GM21723 (cell line): Measurements from ENCODE around the gene DIDO1.
"Not testable (repeated sequence)": the region's sequence is repeated elsewhere in the genome, so short reads cannot be mapped to it uniquely, and the experiment has no call there.

Experiments
- ATAC-seq: cut with Tn5 transposase; IDR thresholded peaks from one replicate; pipeline ENCODE4 v1.9.1; 2021; ENCODE audit warnings: mild to moderate bottlenecking, moderate library complexity; ENCODE audit not compliant: unreplicated experiment

DIDO1 gene

GRCh38 chr20:62858058-62858830 is 68.1 kb downstream of the DIDO1 start:
- ATAC-seq = no peak

GRCh38 chr20:62856931-62857619 is 69.2 kb downstream of the DIDO1 start:
- ATAC-seq = no peak

- no peak for ATAC-seq
Measured at GRCh38 chr20:62855120-62855519, 71.2 kb downstream of the DIDO1 start.

DNA sequence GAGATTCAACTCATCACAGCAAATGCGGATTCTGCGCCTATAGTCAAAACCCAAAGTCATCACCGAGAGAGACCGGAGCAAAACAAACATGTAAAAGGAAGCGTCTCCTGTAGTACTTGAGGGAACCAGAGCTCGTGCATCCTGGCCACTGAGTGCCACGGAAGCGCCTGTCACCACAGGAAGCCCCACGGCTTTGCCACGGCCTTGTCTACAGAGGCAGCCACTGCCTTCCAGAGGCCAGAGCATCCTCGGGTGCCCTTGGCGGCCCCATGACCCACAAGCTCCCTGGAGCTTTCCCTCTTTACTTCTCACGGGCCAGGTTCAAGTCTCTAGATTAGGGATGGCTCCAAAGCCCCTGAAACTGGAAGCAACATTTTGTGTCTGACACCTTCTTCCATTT is 72.2 kb downstream of the DIDO1 start:
- ATAC-seq = no peak

DNA sequence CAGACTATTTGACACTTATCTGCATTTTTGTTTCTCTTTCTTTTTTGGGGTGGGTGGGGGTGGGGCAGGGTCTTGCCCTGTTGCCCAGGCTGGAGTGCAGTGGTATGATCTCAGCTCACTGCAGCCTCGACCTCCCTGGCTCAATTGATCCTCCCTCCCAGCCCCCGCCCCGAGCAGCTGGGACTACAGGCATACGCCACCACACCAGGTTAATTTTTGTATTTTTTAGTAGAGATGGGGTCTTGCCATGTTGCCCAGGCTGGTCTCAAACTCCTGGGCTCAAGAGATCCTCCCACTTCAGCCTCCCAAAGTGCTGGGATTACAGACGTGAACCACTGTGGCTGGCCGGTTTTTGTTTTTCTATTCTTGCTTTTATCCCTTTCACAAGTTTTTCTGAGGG is 73.0 kb downstream of the DIDO1 start:
- not testable (repeated sequence) for ATAC-seq

DNA sequence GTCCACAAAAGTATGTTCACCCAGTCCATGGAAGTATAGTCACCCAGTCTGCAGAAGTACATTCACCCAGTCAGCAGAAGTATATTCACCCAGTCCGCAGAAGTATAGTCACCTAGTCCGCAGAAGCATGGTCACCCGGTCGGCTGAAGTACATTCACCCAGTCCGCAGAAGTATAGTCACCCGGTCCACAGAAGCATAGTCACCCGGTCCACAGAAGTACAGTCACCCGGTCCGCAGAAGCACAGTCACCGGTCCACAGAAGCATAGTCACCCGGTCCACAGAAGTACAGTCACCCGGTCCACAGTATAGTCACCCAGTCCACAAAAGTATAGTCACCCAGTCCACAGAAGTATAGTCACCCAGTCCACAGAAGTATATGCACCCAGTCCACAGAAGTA is 73.5 kb downstream of the DIDO1 start:
- no peak for ATAC-seq

DNA sequence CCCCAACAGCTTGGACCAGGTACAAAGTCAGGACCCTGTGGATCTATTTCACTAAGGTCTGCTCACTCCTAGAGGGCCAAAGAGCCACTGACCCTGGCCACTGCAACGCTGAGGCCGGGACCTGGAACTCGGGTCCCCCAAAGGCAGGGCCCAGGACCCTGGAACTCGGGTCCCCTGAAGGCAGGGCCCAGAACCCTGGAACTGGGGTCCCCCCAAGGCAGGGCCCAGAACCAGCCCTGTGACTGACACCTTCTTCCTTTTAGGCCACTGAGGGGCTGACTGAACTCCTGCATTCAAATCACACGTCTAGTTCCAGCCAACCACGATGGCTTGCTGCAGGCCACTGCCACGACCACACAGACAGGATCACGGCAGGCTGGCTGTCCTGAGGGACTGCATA is 74.1 kb downstream of the DIDO1 start:
- ATAC-seq = no peak

GRCh38 chr20:62850333-62850974 is 75.9 kb downstream of the DIDO1 start:
- no peak for ATAC-seq

- no peak for ATAC-seq
Measured at GRCh38 chr20:62849431-62849830, 76.9 kb downstream of the DIDO1 start.

DNA sequence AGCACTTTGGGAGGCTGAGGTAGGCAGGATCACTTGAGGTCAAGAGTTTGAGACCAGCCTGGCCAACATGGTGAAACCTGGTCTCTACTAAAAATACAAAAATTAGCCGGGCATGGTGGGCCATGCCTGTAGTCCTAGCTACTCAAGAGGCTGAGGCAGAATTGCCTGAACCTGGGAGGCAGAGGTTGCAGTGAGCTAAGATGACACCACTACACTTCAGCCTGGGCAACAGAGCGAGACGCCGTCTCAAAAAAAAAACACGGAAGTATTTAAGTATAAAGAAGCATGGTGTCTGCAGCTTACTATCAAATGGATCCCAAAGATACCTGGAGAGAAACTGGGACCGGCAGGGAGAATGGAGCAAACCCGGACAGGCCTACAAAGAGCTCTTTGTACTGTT is 77.4 kb downstream of the DIDO1 start:
- not testable (repeated sequence) for ATAC-seq

- no peak for ATAC-seq
Measured at GRCh38 chr20:62846166-62846890, 80.0 kb downstream of the DIDO1 start.

DNA sequence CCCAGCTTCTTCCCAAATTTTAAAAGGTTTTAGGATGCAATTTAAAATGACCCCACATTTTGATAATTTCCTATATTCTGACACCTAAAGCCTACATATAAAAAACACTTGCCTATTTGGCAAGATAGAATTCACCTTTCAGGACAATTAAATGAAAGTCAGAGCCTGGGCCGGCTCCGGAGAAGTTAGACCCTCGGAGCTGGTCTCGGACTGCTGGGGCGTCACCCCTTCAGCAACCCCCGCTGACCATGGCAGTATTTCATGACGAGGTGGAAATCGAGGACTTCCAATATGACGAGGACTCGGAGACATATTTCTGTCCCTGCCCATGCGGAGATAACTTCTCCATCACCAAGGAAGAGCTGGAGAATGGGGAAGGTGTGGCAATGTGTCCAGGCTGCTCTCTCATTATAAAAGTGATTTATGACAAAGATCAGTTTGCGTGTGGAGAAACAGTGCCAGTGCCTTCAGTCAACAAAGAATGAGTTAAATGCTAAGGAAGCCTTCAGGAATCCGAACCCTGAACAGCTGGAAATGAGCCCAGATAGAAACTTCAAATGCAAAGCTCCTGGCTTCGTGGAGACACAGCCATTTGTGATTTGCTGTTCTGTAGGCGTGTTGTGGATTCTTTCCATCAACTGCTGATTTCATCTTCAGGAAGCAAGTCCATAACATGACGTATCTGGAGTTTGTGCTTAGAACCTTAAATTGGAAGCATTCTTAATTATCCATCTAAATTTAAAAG is 80.7 kb downstream of the DIDO1 start:
- ATAC-seq = no peak

DNA sequence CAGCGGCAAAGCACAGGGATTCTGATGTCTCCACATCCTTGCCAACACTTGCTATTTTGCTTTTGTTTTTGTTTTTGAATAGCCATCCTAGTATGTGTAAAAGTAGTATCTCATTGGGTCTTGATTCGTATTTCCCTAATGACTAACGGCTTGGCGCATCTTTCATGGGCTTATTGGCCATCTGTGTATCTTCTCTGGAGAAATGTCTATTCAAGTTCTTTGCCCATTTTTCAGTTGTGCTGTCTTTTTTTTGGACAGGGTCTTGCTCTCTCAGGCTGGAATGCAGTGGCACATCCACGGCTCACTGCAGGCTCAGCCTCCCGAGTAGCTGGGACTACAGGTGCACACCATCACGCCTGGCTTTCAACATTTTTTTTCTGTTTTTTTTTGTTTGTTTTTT is 82.1 kb downstream of the DIDO1 start:
- ATAC-seq = no peak

DNA sequence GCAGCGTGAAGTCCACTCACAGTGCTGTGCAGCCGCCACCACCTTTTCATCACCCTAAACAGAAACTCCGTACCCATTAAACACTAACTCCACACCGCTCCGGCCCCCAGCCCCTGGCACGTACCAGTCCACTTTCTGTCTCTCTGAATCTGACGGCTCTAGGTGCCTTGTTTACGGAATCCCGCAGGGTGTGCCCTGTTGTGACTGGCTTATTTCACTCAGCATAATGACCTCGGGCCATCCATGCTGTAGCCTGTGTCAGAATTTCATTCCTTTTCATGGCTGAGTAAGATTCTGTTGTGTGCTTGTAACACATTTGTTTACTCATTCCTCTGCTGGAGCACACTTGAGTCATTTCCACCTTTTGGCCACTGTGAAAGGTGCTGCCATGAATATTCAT is 82.6 kb downstream of the DIDO1 start:
- no peak for ATAC-seq

- ATAC-seq = no peak
Measured at GRCh38 chr20:62841705-62842212, 84.5 kb downstream of the DIDO1 start.

DNA sequence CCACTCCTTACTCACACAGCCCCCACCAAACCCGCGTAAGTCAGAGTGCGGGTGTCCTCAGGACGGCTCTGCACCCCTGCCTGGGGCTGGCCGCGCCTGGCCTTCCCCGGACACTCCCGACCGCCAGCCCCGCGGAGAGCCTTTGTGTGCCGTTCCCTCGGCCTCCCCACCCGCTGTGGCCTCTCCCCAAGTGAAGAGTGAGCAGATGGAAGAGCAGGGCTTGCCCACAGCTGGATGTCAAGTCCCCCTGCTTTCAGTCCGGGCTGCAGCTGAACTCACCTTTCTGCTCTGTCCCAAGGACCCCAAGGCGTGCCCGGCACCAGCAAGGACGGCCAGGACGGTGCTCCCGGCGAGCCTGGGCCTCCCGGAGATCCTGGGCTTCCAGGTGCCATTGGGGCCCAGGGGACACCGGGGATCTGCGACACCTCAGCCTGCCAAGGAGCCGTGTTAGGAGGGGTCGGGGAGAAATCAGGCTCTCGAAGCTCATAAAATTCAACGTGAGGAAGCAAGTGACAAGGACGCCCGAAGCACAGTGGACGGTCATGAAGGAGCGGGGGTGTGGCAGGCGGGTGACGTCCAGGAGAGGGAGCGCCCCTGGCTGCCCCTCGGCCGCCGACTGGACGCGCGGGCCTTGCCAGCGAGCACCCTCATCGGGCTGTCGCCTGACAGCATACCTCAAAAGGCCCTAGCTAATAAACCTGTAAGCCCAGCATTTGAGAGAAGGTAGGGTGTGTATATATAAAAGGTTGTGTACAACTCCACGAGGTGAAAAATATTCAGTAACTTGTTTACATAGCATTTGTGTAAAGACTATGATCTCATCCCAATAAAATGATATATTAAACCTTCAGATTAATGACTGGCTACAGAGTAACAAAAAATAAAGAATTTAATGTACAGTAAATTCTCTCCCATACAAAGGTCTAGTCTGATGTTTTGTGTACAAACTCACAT is 85.8 kb downstream of the DIDO1 start:
- ATAC-seq = no peak

- ATAC-seq = no peak
Measured at GRCh38 chr20:62839816-62840215, 86.5 kb downstream of the DIDO1 start.

DNA sequence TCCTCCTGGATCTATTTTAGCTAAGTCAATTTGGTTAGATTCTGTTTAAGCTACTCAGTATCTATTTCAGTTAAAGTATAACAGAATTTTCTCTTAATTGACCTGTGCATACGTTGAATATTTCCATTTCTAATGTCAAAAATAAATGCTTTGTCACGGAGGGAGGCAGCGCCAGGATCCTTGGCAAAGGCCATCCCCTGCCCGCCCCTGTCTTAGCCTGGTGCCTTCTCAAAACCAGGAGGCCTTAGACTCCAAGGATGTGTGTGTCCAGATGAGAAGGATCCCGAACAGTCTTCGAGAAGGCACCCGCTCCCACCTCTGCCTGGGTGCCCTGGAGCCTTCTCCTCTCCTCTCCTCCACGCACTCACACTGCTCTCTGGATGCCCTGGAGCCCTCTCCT is 87.0 kb downstream of the DIDO1 start:
- ATAC-seq = no peak

DNA sequence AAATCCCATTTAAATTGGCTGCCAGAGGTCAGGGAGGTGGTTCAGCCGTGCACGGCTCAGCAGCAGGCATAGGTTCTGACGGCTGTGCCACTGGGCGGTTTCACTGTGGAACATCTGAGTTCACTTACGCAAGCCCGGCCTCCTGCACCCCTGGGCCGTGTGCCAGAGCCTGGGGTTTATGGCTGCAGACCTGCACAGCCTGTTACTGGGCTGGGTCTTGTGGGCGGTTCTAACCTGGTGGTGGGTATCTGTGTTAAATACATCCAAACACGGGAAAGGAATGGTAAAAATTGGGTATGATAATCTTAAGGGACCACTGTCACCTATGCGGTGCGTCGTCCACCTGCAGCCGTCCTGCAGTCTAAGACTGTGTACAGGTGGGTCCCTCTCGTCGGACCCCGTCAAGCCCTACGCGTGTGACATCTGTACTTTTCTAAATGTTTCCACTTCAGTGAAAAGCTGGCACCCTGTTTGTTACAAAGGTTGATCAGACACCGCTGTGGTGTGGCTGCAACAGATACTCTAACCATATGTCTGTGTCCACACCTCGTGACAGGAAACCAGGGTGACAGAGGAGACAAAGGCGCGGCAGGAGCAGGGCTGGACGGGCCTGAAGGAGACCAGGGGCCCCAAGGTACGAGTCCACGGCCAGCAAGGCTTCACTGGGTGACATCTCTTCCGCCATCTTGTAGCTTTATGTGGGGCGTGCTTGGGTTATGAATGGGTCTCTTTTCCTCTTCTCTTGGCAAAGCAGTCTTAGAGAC is 88.0 kb downstream of the DIDO1 start:
- ATAC-seq = no peak
